HepG2 (cell line): ENCODE measurements around the gene DRD1.

Experiments
- CTCF ChIP-seq: sonication (generic); formaldehyde crosslinking; IDR thresholded peaks from 2 replicates; pipeline ENCODE4 v1.5.0; 2020; ENCODE audit warnings: mild to moderate bottlenecking, missing genetic modification reagents, moderate library complexity
- EZH2 ChIP-seq: conservative IDR thresholded peaks from 2 replicates; pipeline ENCODE4 v1.6.1; 2012; ENCODE audit warnings: mild to moderate bottlenecking, low read depth, low read length, moderate library complexity
- MAFF ChIP-seq: IDR thresholded peaks from 2 replicates; pipeline ENCODE4 v1.6.1; 2011; ENCODE audit warnings: low read depth, low read length, improper control_type of control experiment
- MYC ChIP-seq: sonication (generic); formaldehyde crosslinking; IDR thresholded peaks from 2 replicates; pipeline ENCODE4 v1.9.0; 2021; ENCODE audit warnings: missing genetic modification reagents, borderline replicate concordance
- SMAD3 ChIP-seq: sonication (generic); formaldehyde crosslinking; IDR thresholded peaks from 2 replicates; pipeline ENCODE4 v1.4.0; 2020; ENCODE audit warnings: missing genetic modification reagents
- ZNF280D ChIP-seq: sonication (generic); formaldehyde crosslinking; IDR thresholded peaks from 2 replicates; pipeline ENCODE4 v1.5.1; 2020; ENCODE audit warnings: mild to moderate bottlenecking, missing genetic modification reagents
- ZNF503 ChIP-seq: sonication (generic); formaldehyde crosslinking; IDR thresholded peaks from 2 replicates; pipeline ENCODE4 v1.4.0; 2020; ENCODE audit warnings: missing genetic modification reagents
- ZNF543 ChIP-seq: sonication (generic); formaldehyde crosslinking; IDR thresholded peaks from 2 replicates; pipeline ENCODE4 v1.4.0; 2020; ENCODE audit warnings: mild to moderate bottlenecking, missing genetic modification reagents

GRCh38 chr5:175443514-175444059 lies 395 bp downstream of the DRD1 start:
- no peak for TF ChIP-seq MAFF
- no peak for TF ChIP-seq ZNF503 (CRISPR knock-in tag)
- TF ChIP-seq ZNF543, result no peak
- TF ChIP-seq CTCF (CRISPR knock-in tag), result no peak
- TF ChIP-seq SMAD3 (CRISPR knock-in tag), result no peak
- TF ChIP-seq EZH2, result no peak
- no peak for TF ChIP-seq ZNF280D (CRISPR knock-in tag)
- no peak for TF ChIP-seq MYC (CRISPR knock-in tag)
